H7 (cell line): ENCODE data around the gene OR13C5. TPM values are rescaled to one million over a fixed set of nuclear protein-coding genes. Genes with fewer than 3 reads are reported as not detected.
"Not testable (repeated sequence)": the region's sequence is repeated elsewhere in the genome, so short reads cannot be mapped to it uniquely, and the experiment has no call there.

Source experiments
- DNase-seq: peaks from one replicate; pipeline ENCODE4 v3.0.0; 2012
- H3K27me3 ChIP-seq: 2 replicates; pipeline ENCODE4 v1.6.0; 2011; ENCODE audit warnings: mild to moderate bottlenecking, low read length; ENCODE audit not compliant: control insufficient read depth, insufficient read depth
- H3K36me3 ChIP-seq: replicated peaks from 2 replicates; pipeline ENCODE4 v1.5.1; 2011; ENCODE audit warnings: low read length; ENCODE audit not compliant: control insufficient read depth, insufficient read depth
- H3K4me3 ChIP-seq: 2 replicates; pipeline ENCODE4 v1.5.1; 2011; ENCODE audit warnings: low read depth, mild to moderate bottlenecking, control low read depth, low read length, moderate library complexity; ENCODE audit not compliant: insufficient read depth
- total RNA-seq: library from RNA; depleted of rRNA; stranded (reverse); fragments of >200 nt; shearing (Covaris generic); gene quantifications from 2 replicates; pipeline ENCODE4 v1.2.3, GENCODE V29; 2014; rRNA removed

The OR13C5 gene, protein sequence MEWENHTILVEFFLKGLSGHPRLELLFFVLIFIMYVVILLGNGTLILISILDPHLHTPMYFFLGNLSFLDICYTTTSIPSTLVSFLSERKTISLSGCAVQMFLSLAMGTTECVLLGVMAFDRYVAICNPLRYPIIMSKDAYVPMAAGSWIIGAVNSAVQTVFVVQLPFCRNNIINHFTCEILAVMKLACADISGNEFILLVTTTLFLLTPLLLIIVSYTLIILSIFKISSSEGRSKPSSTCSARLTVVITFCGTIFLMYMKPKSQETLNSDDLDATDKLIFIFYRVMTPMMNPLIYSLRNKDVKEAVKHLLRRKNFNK
- total RNA-seq, result not detected in 2 replicates

DNA sequence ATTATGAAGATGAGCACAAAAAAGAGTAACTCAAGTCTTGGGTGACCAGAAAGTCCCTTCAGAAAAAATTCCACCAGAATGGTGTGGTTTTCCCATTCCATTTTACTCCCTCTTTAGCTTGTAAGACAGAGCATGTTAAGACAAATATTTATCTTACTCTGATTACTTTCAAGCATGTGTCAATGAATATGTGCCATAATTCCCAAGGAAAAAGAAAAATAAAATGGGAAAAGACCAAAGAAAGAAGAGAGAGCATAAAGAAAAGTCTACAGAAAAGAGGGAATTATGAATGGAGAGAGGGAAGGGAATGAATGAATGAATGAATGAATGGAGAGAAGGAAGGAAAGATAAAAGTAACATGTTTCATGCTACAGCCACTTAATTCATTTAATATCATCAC is at the start of gene OR13C5:
Gene OR13C5 (minus strand): TSS at position 101 of the 400 bp plus-strand sequence. CDS start 0 bp downstream, at position 101.
- DNase-seq, H3K36me3 ChIP-seq, H3K4me3 ChIP-seq, H3K27me3 ChIP-seq: not testable (repeated sequence)

DNA sequence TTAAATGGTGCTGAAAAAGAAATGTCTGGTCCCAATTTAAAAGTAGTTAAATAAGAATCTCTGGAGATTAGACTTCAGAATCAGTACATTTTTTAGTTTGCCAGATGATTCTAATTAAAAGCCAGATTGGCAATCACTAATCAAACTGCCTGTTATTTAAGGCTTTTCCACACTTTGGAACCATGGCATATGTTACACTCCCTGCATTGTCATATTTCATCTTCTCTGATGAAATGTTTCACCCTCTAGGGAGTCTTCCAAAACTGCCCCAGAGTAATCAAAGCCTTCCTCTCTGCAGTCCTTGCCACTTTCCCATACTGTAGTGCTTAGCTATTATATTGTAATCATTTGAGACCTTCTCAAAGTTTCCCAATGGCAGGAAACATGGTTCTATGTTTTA is 36.2 kb upstream of the OR13C5 start:
- Histone ChIP-seq H3K4me3 (no peak overlapping the region), H3K27me3 (no peaks in the 10 kb centered on the region), H3K36me3 (no peaks in the 10 kb centered on the region)
- DNase-seq, result no peak

DNA sequence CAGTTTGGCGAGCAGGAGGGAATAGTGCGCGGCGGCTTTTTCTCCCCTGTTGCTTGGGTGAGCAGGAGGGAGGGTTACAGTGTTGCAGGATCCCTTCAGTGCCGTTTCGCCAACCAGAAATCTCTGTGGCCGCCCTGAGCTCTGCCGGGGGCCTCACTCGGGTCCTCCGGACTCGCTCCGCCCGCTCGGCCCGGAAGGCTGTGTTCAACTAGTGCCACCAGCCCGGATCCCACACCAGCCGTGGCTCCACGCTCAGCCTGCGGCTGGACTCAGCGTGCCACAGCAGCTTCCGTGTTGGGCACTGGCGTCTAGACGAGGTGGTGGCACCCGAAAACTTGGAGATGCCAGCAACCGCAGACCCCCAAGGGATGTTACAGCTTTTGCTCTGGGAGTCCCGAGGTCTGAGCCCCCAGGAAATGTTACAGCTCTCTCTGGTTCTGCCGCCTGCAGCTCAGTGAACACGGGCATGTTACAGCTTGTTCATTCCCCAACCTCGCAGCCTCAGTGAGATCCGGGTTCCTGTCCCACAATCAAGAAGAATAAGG is 34.8 kb upstream of the OR13C5 start:
- Histone ChIP-seq H3K27me3 (no peaks in the 10 kb centered on the region), H3K36me3 (no peaks in the 10 kb centered on the region), H3K4me3 (no peak overlapping the region)
- no peak for DNase-seq

DNA sequence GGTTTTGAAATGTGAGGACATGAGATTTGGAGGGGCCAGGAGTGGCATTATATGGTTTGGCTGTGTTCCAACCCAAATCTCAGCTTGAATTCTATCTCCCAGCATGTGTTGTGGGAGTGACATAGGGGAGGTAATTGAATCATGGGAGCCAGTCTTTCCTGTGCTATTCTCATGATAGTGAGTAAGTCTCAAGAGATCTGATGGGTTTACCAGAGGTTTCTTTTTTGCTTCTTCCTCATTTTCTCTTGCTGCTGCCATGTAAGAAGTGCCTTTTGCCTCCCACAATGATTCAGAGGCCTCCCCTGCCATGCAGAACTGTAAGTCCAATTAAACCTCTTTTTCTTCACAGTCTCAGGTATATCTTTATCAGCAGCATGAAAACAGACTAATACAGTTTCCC is 26.8 kb upstream of the OR13C5 start:
- not testable (repeated sequence) for DNase-seq, H3K36me3 ChIP-seq, H3K4me3 ChIP-seq, H3K27me3 ChIP-seq

DNA sequence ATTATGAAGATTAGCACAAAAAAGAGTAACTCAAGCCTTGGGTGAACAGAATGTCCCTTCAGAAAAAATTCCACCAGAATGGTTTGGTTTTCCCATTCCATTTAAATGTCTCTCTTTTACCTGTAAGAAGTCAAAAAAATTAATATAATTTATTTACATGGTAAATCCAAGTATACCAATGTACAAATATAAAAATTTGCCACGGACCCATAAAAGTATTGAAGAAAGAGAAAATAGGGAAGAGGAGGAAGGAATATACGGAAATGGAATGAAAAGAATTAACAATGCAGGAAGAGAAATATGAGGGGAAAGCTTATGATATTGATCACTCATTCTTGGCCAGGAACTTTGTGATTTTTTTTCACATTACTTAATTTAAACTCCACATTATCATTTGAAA is 18.9 kb upstream of the OR13C5 start, which contains the start of gene OR13C9:
Gene OR13C9 (minus strand): TSS at position 101 of the 400 bp plus-strand sequence. CDS start 0 bp downstream, at position 101.
- Histone ChIP-seq H3K36me3 (no peaks in the 10 kb centered on the region), H3K27me3 (no peaks in the 10 kb centered on the region), H3K4me3 (no peak within 1 kb of the TSS)
- DNase-seq, result no peak

DNA sequence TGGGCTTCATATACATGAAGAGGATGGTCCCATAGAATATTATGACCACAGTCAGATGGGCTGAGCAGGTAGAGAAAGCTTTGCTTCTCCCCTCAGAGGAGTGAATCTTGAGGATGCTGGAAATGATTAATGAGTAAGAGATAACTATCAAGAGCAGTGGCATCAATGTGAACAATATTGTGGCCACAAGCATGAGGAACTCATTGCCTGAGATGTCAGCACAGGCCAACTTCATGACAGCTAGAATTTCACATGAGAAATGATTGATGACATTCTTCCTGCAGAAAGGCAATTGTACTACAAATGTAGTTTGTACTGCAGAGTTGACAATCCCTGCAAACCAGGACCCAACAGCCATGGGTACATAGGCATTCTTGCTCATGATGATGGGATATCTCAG is 18.2 kb upstream of the OR13C5 start:
- H3K36me3 ChIP-seq, result no peaks in the 10 kb centered on the region
- no peak for DNase-seq
- H3K27me3 ChIP-seq, result no peaks in the 10 kb centered on the region
- H3K4me3 ChIP-seq, result no peak overlapping the region

DNA sequence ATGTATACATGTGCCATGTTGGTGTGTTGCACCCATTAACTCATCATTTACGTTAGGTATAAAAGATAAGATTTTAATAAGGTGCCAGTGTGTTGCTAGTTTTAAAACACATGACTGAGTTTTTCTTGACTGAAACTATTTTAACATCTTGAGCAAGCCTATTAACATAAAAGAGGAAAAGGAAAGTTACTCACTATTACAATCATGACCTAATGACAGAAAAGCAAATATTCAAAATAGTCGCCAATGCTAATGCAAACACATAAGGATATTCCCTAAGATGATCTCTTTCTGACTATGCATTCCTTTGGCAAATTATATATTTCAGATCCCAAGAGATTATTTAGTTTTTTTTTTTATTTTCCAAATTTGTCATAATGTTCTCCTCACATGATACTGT is 12.0 kb upstream of the OR13C5 start:
- DNase-seq, result no peak
- H3K4me3 ChIP-seq, result no peak overlapping the region
- H3K36me3 ChIP-seq, result no peaks in the 10 kb centered on the region
- no peaks in the 10 kb centered on the region for H3K27me3 ChIP-seq

DNA sequence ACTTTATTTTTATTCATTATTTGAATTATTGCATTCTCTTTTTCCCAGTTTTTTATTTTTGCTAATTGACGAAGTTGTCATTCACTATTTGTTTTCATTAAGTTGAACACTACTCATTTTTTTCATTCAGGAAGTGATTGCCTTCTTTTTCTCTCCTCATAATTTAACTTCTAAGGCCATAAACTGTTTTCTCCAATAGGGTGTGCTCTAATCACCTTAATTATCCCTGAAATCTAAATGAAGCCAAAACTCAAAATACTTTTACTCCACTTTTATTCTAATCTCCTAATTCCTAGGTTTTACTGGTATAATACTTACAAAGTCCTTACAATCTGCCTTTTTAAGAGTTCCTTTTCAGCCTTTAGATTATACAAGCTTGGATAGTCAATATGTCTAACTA is 9.1 kb upstream of the OR13C5 start:
- H3K36me3 ChIP-seq, result no peaks in the 10 kb centered on the region
- DNase-seq, result no peak
- H3K27me3 ChIP-seq, result no peaks in the 10 kb centered on the region
- no peak overlapping the region for H3K4me3 ChIP-seq

DNA sequence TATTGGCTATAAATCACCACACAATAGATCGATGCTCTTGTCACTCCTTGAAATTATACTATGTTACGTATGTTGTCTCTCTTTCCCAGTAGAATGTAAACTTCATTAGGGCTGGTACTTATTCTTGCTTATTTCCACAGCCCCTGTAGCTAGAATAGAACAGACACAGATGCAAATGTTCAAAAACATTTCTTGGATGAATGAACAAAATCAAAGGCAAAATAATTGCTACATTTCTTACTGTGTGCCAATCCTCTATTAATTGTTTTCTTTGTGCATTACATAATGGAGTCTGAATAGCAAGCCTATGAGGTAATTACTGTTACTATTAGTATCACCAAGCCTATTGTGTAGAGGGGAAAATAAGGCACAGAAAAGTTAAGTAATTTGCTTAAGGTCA is 6.9 kb upstream of the OR13C5 start:
- H3K36me3 ChIP-seq, result no peaks in the 10 kb centered on the region
- H3K27me3 ChIP-seq, result no peaks in the 10 kb centered on the region
- no peak for DNase-seq
- H3K4me3 ChIP-seq, result no peak overlapping the region

DNA sequence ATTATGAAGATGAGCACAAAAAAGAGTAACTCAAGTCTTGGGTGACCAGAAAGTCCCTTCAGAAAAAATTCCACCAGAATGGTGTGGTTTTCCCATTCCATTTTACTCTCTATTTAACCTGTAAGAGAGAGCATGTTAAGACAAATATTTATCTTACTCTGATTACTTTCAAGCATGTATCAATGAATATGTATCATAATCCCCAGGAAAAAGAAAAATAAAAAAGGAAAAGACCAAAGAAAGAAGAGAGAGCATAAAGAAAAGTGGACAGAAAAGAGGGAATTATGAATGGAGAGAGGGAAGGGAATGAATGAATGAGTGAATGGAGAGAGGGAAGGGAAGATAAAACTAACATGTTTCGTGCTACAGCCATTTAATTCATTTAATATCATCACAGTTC is 6.3 kb upstream of the OR13C5 start, which contains the start of gene OR13C2:
Gene OR13C2 (minus strand): TSS at position 101 of the 400 bp plus-strand sequence. CDS start 0 bp downstream, at position 101.
- not testable (repeated sequence) for H3K27me3 ChIP-seq, H3K36me3 ChIP-seq, H3K4me3 ChIP-seq, DNase-seq

DNA sequence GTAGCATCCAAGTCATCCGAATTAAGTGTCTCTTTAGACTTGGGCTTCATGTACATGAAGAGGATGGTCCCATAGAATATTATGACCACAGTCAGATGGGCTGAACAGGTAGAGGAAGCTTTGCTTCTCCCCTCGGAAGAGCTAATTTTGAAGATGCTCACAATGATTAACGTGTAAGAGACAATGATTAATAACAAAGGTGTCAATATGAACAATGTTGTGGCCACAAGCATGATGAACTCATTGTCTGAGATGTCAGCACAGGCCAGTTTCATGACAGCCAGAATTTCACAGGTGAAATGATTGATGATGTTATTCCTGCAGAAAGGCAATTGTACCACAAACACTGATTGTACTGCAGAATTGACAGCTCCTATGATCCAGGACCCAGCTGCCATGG is 5.6 kb upstream of the OR13C5 start:
- Histone ChIP-seq H3K4me3 (no peak overlapping the region), H3K27me3 (no peaks in the 10 kb centered on the region), H3K36me3 (no peaks in the 10 kb centered on the region)
- DNase-seq, result no peak

DNA sequence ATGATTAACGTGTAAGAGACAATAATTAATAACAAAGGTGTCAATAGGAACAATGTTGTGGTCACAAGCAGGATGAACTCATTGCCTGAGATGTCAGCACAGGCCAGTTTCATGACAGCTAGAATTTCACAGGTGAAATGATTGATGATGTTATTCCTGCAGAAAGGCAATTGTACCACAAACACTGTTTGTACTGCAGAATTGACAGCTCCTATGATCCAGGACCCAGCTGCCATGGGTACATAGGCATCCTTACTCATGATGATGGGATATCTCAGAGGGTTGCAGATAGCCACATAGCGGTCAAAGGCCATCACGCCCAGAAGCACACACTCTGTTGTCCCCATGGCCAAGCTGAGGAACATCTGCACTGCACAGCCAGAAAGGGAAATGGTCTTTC is 464 bp downstream of the OR13C5 start:
- not testable (repeated sequence) for H3K36me3 ChIP-seq, H3K4me3 ChIP-seq, H3K27me3 ChIP-seq, DNase-seq

DNA sequence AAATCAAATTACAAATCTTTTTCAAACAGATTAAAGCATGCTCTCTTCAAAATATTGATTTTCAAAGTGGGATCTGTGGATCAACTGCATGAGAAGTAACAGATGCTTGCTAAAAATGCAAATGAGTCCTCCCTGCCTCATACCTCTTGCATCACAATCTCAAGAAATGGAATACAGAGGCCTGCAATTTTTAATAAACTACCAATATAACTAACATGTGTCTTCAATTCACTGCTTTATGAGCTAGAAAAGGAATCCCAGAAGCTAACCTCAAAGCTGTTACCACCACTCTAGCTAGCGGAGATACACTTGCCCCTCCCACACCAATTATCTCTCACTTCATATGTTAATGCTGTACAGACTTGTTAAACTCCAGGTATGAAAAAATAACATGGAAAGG is 9.6 kb downstream of the OR13C5 start:
- DNase-seq, result no peak
- Histone ChIP-seq H3K4me3 (no peak overlapping the region), H3K36me3 (no peaks in the 10 kb centered on the region), H3K27me3 (no peaks in the 10 kb centered on the region)

DNA sequence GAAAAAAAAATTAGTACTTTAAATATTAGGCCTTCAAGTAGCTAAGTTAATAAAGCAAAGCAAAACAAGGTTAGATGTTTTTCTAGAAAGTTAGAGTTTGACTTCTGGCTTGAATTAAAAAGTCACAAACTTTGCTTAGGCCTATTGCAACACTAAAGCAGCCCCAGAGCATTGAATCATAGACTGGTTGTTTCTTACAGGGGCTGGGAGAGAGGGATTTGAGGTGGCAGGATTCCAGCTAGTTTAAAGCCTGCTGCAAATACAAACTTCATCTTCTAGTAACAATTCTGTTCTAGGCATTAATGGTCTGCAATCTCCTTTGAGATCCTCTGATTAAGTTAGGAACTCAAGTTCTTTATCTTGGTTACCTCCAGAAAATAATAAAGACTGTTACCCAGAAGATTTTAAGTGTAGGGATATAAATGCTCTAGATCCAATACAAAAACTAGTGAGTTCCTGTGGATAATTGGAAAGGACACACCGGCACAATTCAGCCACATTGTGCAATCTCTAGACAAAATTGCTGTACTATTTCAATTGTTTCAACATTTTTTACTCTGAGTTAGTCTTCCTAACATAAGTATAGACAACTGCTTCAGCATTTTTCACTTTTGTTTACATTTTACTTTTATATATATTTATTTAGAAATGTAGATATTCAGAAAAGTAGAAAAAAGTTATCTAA is 12.6 kb downstream of the OR13C5 start:
- Histone ChIP-seq H3K36me3 (no peaks in the 10 kb centered on the region), H3K27me3 (no peaks in the 10 kb centered on the region), H3K4me3 (no peak overlapping the region)
- DNase-seq, result no peak

DNA sequence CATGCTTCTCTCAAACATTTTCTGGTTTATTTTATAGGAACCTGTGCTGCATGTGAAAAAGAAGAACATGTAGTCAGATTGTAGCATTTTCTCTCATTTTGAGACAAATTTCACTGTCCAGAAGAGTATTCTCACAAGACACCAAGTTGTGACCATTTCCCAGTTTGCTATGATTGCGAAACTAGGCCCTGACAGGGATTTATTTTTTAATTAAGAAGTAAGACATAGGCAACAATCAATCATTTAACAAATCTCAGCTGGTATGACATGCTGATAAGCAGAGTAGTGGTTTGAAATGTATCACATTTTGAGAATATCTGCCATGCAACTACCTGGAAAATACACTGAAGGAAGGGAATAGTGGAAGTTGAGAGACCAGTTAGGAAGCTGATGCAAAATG is 18.7 kb downstream of the OR13C5 start:
- H3K4me3 ChIP-seq, result no peak overlapping the region
- no peaks in the 10 kb centered on the region for H3K27me3 ChIP-seq
- no peaks in the 10 kb centered on the region for H3K36me3 ChIP-seq
- DNase-seq, result no peak
